Suprapubic skin (tissue), 4 donors: ENCODE data around the gene CPO. TPM values are rescaled to one million over a fixed set of nuclear protein-coding genes. Genes with fewer than 3 reads are reported as not detected.

Source experiments
- DNase-seq, 2 donors: peaks; one replicate each; pipeline ENCODE4 v3.0.0-alpha.2; 2019; ENCODE audit warnings: low spot score in 2 of 2
- H3K27ac ChIP-seq: fragments of 200-600 bp; sonication (generic); one replicate; pipeline ENCODE4 v1.5.1; 2019
- H3K27me3 ChIP-seq: fragments of 200-600 bp; sonication (generic); one replicate; pipeline ENCODE4 v1.5.1; 2019
- H3K36me3 ChIP-seq: fragments of 200-600 bp; sonication (generic); one replicate; pipeline ENCODE4 v1.5.1; 2019
- H3K4me1 ChIP-seq: fragments of 200-600 bp; sonication (generic); one replicate; pipeline ENCODE4 v1.5.1; 2019
- H3K4me3 ChIP-seq: fragments of 200-600 bp; sonication (generic); one replicate; pipeline ENCODE4 v1.5.1; 2019; ENCODE audit warnings: mild to moderate bottlenecking
- H3K9me3 ChIP-seq: fragments of 200-600 bp; sonication (generic); one replicate; pipeline ENCODE4 v1.5.1; 2019
- EP300 ChIP-seq: sonication (generic); formaldehyde crosslinking; IDR thresholded peaks from one replicate; pipeline ENCODE4 v1.6.1; 2017; ENCODE audit warnings: antibody characterized with exemption
- POLR2A ChIP-seq, 2 donors: fragments of 450-650 bp; IDR thresholded peaks; one replicate each; pipeline ENCODE4 v1.6.1; 2017; ENCODE audit warnings: antibody characterized with exemption in 2 of 2, mild to moderate bottlenecking in 2 of 2, moderate library complexity in 2 of 2
- POLR2AphosphoS5 ChIP-seq, 3 donors: sonication (generic); formaldehyde crosslinking; IDR thresholded peaks; one replicate each; pipeline ENCODE4 v1.6.1; 2017; ENCODE audit warnings: antibody characterized with exemption in 3 of 3
- WGBS: methylation state at CpG from one replicate; pipeline ENCODE4 v1.1.5; 2018; 5-methylcytosine and 5-hydroxymethylcytosine counted together
- total RNA-seq, 4 donors: library from RNA; depleted of rRNA; stranded (reverse); fragments of >200 nt; gene quantifications; one replicate each; pipeline ENCODE4 v1.1.0, GENCODE V29; 2016
- TF ChIP-seq, protein P1 (sequence below), 2 donors: fragments of 200-600 bp in 1 of 2; fragments of 450-650 bp in 1 of 2; sonication (generic) in 1 of 2; IDR thresholded peaks; one replicate each; pipeline ENCODE4 v1.5.1; 2016 to 2019; ENCODE audit warnings: antibody characterized with exemption in 2 of 2, mild to moderate bottlenecking in 1 of 2, moderate library complexity in 1 of 2

The CPO gene
- total RNA-seq, 4 donors from 2014 or later: 0.89 TPM; not detected in 3

DNA sequence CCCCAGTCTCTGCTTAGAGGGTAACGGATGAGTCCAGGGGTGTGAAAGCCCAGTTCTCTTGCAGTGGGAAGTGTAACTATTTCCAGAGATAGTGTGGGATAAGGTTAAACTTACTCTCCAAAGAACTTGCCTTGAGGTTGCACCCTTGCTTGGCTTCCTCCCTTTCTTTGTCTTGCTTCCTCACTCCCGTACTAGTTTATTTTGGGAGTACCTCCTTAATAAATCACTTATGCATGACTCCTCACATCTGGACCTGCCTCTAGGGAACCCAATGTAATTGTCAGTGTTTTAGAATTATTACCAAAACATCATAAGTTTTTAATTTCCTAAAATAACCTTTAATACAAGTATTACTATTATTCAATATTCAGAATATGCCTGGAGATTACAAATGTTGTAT lies 35.2 kb downstream of the CPO start:
- no peak for DNase-seq
- Histone ChIP-seq H3K4me1 (no peaks in the 10 kb centered on the region), H3K4me3 (no peak overlapping the region), H3K27ac (no peak overlapping the region), H3K27me3 (no peaks in the 10 kb centered on the region), H3K36me3 (no peaks in the 10 kb centered on the region), H3K9me3 (no peaks in the 10 kb centered on the region)
- TF ChIP-seq POLR2A (IDR thresholded peaks at IDR 0.05) (no peak), EP300 (no peak), POLR2AphosphoS5 (IDR thresholded peaks at IDR 0.05) (no peak)
- TF ChIP-seq, protein P1, sequence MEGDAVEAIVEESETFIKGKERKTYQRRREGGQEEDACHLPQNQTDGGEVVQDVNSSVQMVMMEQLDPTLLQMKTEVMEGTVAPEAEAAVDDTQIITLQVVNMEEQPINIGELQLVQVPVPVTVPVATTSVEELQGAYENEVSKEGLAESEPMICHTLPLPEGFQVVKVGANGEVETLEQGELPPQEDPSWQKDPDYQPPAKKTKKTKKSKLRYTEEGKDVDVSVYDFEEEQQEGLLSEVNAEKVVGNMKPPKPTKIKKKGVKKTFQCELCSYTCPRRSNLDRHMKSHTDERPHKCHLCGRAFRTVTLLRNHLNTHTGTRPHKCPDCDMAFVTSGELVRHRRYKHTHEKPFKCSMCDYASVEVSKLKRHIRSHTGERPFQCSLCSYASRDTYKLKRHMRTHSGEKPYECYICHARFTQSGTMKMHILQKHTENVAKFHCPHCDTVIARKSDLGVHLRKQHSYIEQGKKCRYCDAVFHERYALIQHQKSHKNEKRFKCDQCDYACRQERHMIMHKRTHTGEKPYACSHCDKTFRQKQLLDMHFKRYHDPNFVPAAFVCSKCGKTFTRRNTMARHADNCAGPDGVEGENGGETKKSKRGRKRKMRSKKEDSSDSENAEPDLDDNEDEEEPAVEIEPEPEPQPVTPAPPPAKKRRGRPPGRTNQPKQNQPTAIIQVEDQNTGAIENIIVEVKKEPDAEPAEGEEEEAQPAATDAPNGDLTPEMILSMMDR (IDR thresholded peaks at IDR 0.05): no peak
- 43% methylated on average over 2 of the region's 2 CpGs for WGBS

DNA sequence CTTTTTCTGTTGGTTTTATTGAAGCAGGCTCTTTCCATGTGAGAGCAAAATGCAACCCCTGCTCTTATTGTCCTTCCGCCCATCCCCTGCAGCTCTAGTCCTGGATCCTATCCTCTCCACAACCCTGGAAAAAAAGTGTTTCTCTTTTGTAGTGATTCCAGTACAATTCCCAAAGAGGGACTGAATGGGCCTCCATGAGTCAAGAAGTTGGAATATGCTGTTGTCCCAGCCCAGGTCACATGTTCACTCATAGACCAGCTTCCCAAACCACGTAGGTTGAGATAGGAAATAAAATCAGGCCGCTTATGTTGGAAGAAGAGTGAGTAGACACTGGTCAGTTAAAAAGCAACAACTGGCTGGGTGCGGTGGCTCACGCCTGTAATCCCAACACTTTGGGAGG lies 39.4 kb downstream of the CPO start:
- WGBS: 80% methylated on average over 5 of the region's 5 CpGs
- TF ChIP-seq, protein P1 (IDR thresholded peaks at IDR 0.05): no peak
- no peak for TF ChIP-seq POLR2AphosphoS5 (IDR thresholded peaks at IDR 0.05)
- no peak for TF ChIP-seq EP300
- TF ChIP-seq POLR2A (IDR thresholded peaks at IDR 0.05): no peak
- no peaks in the 10 kb centered on the region for H3K9me3 ChIP-seq

DNA sequence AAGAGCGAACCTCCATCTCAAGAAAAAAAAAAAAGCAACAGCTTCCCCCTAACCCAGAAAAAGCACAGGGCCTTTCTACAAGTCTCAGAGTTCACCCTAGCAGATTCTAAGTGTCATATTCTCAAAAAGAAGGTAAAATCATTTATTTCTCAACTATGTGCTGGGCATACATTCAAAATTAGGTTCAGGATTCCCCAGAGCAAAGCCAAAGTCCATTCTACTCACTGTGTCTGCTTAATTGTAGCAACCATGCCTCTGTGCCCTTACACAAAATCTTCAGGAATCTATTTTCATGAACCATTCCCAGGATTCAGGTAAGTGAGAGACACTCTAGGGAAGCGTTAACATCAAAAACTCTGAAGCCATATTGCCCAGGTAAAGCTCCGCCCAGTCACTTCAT lies 40.0 kb downstream of the CPO start:
- peaks cover 28% of the 10 kb centered on the region for H3K4me1 ChIP-seq
- H3K27ac ChIP-seq: no peak overlapping the region
- H3K27me3 ChIP-seq: no peaks in the 10 kb centered on the region
- WGBS: 91% methylated on average over 3 of the region's 3 CpGs
- TF ChIP-seq, protein P1 (IDR thresholded peaks at IDR 0.05): no peak
- no peak for TF ChIP-seq EP300
- TF ChIP-seq POLR2AphosphoS5 (IDR thresholded peaks at IDR 0.05): no peak
- TF ChIP-seq POLR2A (IDR thresholded peaks at IDR 0.05): no peak
- no peaks in the 10 kb centered on the region for H3K9me3 ChIP-seq
- no peak for DNase-seq
- H3K36me3 ChIP-seq: no peaks in the 10 kb centered on the region
- no peak overlapping the region for H3K4me3 ChIP-seq

More for the DNA sequence above, 39.4 kb downstream of the CPO start:
- no peak for DNase-seq
- Histone ChIP-seq H3K4me3 (no peak overlapping the region), H3K27me3 (no peaks in the 10 kb centered on the region), H3K4me1 (peaks cover 28% of the 10 kb centered on the region), H3K27ac (no peak overlapping the region), H3K36me3 (no peaks in the 10 kb centered on the region)

DNA sequence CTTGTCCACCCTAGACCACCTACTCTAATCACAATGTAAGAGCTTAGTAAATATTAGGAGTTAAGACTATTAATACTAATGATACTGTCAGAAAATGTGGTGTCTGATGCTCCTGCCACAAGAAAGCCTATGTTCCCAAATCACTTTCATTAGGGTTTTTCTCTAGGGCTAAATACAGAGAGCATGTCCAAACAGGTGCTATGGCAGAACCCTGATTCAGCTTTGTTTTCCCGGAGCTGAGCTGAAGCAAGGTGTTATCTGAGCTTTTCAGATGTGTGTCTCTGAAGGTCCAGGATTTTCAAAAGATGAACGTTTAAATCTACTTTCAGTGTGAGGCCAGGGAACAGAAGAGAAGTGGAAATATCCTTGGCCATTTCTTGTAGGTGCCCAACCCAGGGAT lies 40.6 kb downstream of the CPO start:
- Histone ChIP-seq H3K4me1 (peaks cover 28% of the 10 kb centered on the region), H3K27ac (no peak overlapping the region), H3K9me3 (no peaks in the 10 kb centered on the region), H3K4me3 (no peak overlapping the region), H3K27me3 (no peaks in the 10 kb centered on the region), H3K36me3 (no peaks in the 10 kb centered on the region)
- DNase-seq: no peak
- WGBS: 50% methylated on average over 2 of the region's 2 CpGs
- TF ChIP-seq EP300 (no peak), POLR2AphosphoS5 (IDR thresholded peaks at IDR 0.05) (no peak), POLR2A (IDR thresholded peaks at IDR 0.05) (no peak)
- TF ChIP-seq, protein P1 (IDR thresholded peaks at IDR 0.05): no peak

DNA sequence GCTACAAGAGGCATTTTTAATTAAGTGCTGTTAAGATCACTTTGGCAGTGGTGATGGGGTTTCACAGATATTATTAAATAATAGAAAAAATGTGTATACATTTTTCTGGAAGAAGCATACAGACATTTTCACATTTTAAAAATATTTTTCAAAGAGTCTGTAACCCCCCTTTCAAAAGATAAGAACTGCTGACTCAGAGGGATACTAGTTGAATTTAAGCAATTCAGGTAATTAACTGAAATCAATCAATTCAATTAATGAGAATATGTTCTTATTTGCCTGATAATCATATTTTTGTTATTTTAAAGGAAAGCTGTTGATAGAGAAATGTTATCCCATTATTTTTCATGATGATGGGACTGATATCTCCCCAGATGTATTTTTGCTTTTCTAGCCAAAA lies 41.1 kb downstream of the CPO start:
- DNase-seq: no peak
- Histone ChIP-seq H3K9me3 (no peaks in the 10 kb centered on the region), H3K4me1 (peaks cover 28% of the 10 kb centered on the region), H3K27ac (no peak overlapping the region), H3K36me3 (no peaks in the 10 kb centered on the region), H3K27me3 (no peaks in the 10 kb centered on the region), H3K4me3 (no peak overlapping the region)
- TF ChIP-seq POLR2A (IDR thresholded peaks at IDR 0.05) (no peak), POLR2AphosphoS5 (IDR thresholded peaks at IDR 0.05) (no peak), EP300 (no peak)
- TF ChIP-seq, protein P1 (IDR thresholded peaks at IDR 0.05): no peak
